Karpas-422 (cell line): ENCODE data around the gene GLOD5. TPM values are rescaled to one million over a fixed set of nuclear protein-coding genes. Genes with fewer than 3 reads are reported as not detected.

Experiments used
- DNase-seq: peaks from one replicate; pipeline ENCODE4 v3.0.0-alpha.2; 2015
- H2AFZ ChIP-seq: fragments of 200-600 bp; sonication (generic); 2 replicates; pipeline ENCODE4 v1.6.1; 2014; ENCODE audit warnings: antibody characterized with exemption, low read length, mixed read lengths
- H3K27ac ChIP-seq: fragments of 200-600 bp; sonication (generic); 2 replicates; pipeline ENCODE4 v1.5.1; 2014; ENCODE audit warnings: mild to moderate bottlenecking, low read length, moderate library complexity
- H3K27me3 ChIP-seq: fragments of 200-600 bp; sonication (generic); 2 replicates; pipeline ENCODE4 v1.6.1; 2014; ENCODE audit warnings: low read length, mixed read lengths
- H3K36me3 ChIP-seq: fragments of 200-600 bp; sonication (generic); 2 replicates; pipeline ENCODE4 v1.6.1; 2014; ENCODE audit warnings: low read length, mixed read lengths; ENCODE audit not compliant: insufficient read depth
- H3K4me1 ChIP-seq: fragments of 200-600 bp; sonication (generic); 2 replicates; pipeline ENCODE4 v1.6.1; 2014; ENCODE audit warnings: mild to moderate bottlenecking, low read length, mixed read lengths
- H3K4me2 ChIP-seq: fragments of 200-600 bp; sonication (generic); 2 replicates; pipeline ENCODE4 v1.6.1; 2014; ENCODE audit warnings: low read length, low read depth, mild to moderate bottlenecking; ENCODE audit not compliant: poor library complexity, severe bottlenecking
- H3K4me3 ChIP-seq: fragments of 200-600 bp; sonication (generic); 2 replicates; pipeline ENCODE4 v1.5.1; 2014; ENCODE audit warnings: mild to moderate bottlenecking, antibody characterized with exemption, low read length, mixed read lengths
- H3K79me2 ChIP-seq: fragments of 200-600 bp; sonication (generic); 2 replicates; pipeline ENCODE4 v1.6.1; 2014; ENCODE audit warnings: mild to moderate bottlenecking, low read length, mixed read lengths
- H3K9ac ChIP-seq: fragments of 200-600 bp; sonication (generic); 2 replicates; pipeline ENCODE4 v1.6.0; 2014; ENCODE audit warnings: low read length
- H3K9me2 ChIP-seq: fragments of 200-600 bp; sonication (generic), shearing (Covaris generic); replicated peaks from 2 replicates; pipeline ENCODE4 v1.6.0; 2014; ENCODE audit warnings: mild to moderate bottlenecking, low read length, moderate library complexity; ENCODE audit not compliant: insufficient read depth
- H3K9me3 ChIP-seq: fragments of 300-700, 200-600 bp; sonication (generic); 2 replicates; pipeline ENCODE4 v1.6.1; 2014; ENCODE audit warnings: low read length, mixed read lengths
- H4K20me1 ChIP-seq: fragments of 200-600 bp; sonication (generic); 2 replicates; pipeline ENCODE4 v1.6.1; 2014; ENCODE audit warnings: mild to moderate bottlenecking, antibody characterized with exemption, low read length, low read depth; ENCODE audit not compliant: insufficient read depth
- total RNA-seq: library from RNA; depleted of rRNA; stranded (reverse); fragments of >200 nt; shearing (Covaris generic); gene quantifications from 2 replicates; pipeline ENCODE4 v1.2.3, GENCODE V29; 2014; ENCODE audit warnings: low replicate concordance

Gene GLOD5
- total RNA-seq, 1 experiment from 2014 or later, result not detected

DNA sequence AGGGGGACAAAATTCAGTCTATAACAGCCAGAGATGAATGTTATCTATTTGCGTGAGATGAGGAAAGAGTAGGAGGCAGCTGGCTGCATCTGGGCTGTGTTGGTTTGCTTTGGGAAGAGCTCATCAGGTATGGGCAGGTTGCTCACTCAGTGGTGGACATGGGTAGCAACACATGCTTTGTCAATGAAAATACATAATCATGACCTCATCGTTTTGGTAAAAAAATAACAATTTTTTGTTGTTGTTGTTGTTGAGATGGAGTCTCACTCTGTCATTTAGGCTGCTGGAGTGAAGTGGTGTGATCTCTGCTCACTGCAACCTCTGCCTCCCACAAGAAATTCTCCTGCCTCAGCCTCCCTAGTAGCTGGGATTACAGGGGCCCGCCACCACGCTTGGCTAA is 16.3 kb upstream of the GLOD5 start:
- H3K9me2 ChIP-seq, result no peaks in the 10 kb centered on the region

DNA sequence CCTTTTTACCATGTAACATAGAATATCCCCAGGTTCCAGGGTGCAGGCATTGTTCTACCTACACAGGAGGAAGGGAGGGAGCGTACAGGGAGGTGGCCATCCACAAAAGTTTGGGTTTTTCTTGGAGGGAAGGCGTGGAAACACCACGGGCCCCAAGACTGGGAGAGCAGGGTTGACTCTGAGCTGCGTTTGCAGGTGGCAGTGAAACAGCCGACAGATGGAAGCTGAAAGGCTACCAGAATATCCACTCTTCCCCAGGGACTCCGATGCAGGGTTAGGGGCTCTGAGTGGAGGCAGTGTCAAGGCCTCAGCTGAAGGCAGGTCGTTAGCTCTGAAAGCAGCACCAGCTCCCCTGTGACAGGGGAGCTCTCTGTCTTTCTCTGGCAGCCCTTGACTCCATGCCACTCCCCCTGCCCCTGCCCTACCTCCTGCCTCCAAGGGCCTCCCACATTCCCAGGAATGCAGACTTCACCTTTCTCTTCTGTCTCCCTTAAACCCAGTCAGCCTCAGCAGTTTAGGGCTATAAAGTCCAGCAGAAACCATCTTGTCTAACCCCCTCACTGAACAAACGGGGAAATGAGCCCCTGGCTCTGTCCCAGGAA is 14.0 kb upstream of the GLOD5 start:
- H3K9me3 ChIP-seq, result no peaks in the 10 kb centered on the region
- no peaks in the 10 kb centered on the region for H3K4me1 ChIP-seq
- no peaks in the 10 kb centered on the region for H3K36me3 ChIP-seq
- no peak overlapping the region for H3K4me2 ChIP-seq
- H3K9ac ChIP-seq, result no peak overlapping the region
- no peak overlapping the region for H3K4me3 ChIP-seq
- H4K20me1 ChIP-seq, result no peaks in the 10 kb centered on the region
- no peaks in the 10 kb centered on the region for H3K9me2 ChIP-seq
- no peak overlapping the region for H3K27ac ChIP-seq
- no peak overlapping the region for H2AFZ ChIP-seq
- H3K79me2 ChIP-seq, result no peaks in the 10 kb centered on the region
- DNase-seq, result no peak
- H3K27me3 ChIP-seq, result no peaks in the 10 kb centered on the region

More for the DNA sequence above, 16.3 kb upstream of the GLOD5 start:
- H3K79me2 ChIP-seq, result no peaks in the 10 kb centered on the region
- DNase-seq, result no peak
- no peak overlapping the region for H3K9ac ChIP-seq
- H3K27ac ChIP-seq, result no peak overlapping the region
- H3K9me3 ChIP-seq, result no peaks in the 10 kb centered on the region
- no peaks in the 10 kb centered on the region for H3K36me3 ChIP-seq
- H2AFZ ChIP-seq, result no peak overlapping the region
- no peak overlapping the region for H3K4me3 ChIP-seq
- no peaks in the 10 kb centered on the region for H3K27me3 ChIP-seq
- no peak overlapping the region for H3K4me2 ChIP-seq
- no peaks in the 10 kb centered on the region for H3K4me1 ChIP-seq
- H4K20me1 ChIP-seq, result no peaks in the 10 kb centered on the region

GRCh38 chrX:48749182-48749581 is 12.4 kb upstream of the GLOD5 start:
- Histone ChIP-seq H3K4me1 (no peaks in the 10 kb centered on the region), H2AFZ (no peak overlapping the region), H3K36me3 (no peaks in the 10 kb centered on the region), H3K79me2 (no peaks in the 10 kb centered on the region), H3K27me3 (no peaks in the 10 kb centered on the region), H3K4me2 (no peak overlapping the region), H3K9me2 (no peaks in the 10 kb centered on the region), H3K9me3 (no peaks in the 10 kb centered on the region), H4K20me1 (no peaks in the 10 kb centered on the region), H3K27ac (no peak overlapping the region), H3K9ac (no peak overlapping the region), H3K4me3 (no peak overlapping the region)
- DNase-seq, result no peak

- DNase-seq, result no peak
- no peak overlapping the region for H3K27ac ChIP-seq
Measured at GRCh38 chrX:48751343-48751742, 10.2 kb upstream of the GLOD5 start.

DNA sequence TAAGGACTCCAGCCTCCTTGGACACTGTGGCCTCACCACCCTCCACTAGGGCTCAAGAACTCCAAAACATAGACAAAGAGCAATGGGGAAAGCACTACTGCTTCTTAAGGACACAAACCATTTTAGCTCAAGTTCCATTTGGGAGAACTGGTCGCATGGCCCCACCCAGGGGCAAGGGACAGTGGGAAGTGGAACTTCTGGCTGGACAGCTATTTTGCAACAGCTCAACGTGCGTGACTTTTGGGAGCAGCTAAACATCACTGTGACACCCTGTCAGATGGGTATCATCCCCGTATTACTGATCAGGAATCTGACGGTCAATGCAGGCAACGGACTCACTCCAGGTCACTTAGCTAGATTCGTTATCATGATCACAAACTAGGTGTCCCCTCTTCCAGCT is 9.0 kb upstream of the GLOD5 start:
- no peak overlapping the region for H3K9ac ChIP-seq

More at GRCh38 chrX:48751343-48751742, 10.2 kb upstream of the GLOD5 start:
- Histone ChIP-seq H3K4me1 (no peaks in the 10 kb centered on the region), H3K79me2 (no peaks in the 10 kb centered on the region), H3K36me3 (no peaks in the 10 kb centered on the region), H2AFZ (no peak overlapping the region), H3K9ac (no peak overlapping the region), H4K20me1 (no peaks in the 10 kb centered on the region), H3K9me3 (no peaks in the 10 kb centered on the region), H3K27me3 (no peaks in the 10 kb centered on the region), H3K4me2 (no peak overlapping the region), H3K4me3 (no peak overlapping the region), H3K9me2 (no peaks in the 10 kb centered on the region)

DNA sequence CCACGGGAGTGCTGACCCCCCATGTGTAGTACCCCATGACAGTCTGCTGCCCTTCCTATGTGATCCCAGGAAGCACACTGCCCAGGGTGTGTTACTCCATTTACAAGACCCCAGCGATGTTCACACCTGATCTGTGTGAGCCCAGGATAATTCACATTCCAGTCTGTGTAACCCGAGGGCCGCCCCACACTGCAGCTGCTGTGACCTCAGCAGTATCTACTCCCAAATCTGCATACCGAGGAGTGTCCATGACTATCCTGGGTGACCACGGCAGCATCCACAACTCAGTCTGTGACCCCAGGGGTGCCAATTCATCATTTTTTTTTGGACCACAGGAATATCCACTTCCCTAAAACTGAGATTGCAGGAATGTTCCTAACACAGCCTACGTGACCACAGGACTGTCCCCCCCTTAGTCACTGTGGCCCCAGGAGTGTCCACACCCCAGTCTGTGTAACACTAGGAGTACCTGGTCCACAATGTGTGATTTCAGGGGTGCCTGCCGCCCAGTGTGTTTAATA is 7.8 kb upstream of the GLOD5 start:
- H4K20me1 ChIP-seq, result no peaks in the 10 kb centered on the region
- H2AFZ ChIP-seq, result no peak overlapping the region
- H3K9ac ChIP-seq, result no peak overlapping the region
- DNase-seq, result no peak
- no peaks in the 10 kb centered on the region for H3K27me3 ChIP-seq
- no peaks in the 10 kb centered on the region for H3K9me3 ChIP-seq
- H3K27ac ChIP-seq, result no peak overlapping the region
- H3K4me3 ChIP-seq, result no peak overlapping the region
- no peaks in the 10 kb centered on the region for H3K4me1 ChIP-seq
- no peaks in the 10 kb centered on the region for H3K9me2 ChIP-seq
- no peaks in the 10 kb centered on the region for H3K36me3 ChIP-seq
- H3K79me2 ChIP-seq, result no peaks in the 10 kb centered on the region
- no peak overlapping the region for H3K4me2 ChIP-seq

More for the DNA sequence above, 9.0 kb upstream of the GLOD5 start:
- Histone ChIP-seq H3K36me3 (no peaks in the 10 kb centered on the region), H3K4me2 (no peak overlapping the region), H3K27me3 (no peaks in the 10 kb centered on the region), H4K20me1 (no peaks in the 10 kb centered on the region), H2AFZ (no peak overlapping the region), H3K4me1 (no peaks in the 10 kb centered on the region), H3K27ac (no peak overlapping the region), H3K9me2 (no peaks in the 10 kb centered on the region), H3K79me2 (no peaks in the 10 kb centered on the region), H3K4me3 (no peak overlapping the region), H3K9me3 (no peaks in the 10 kb centered on the region)
- no peak for DNase-seq

DNA sequence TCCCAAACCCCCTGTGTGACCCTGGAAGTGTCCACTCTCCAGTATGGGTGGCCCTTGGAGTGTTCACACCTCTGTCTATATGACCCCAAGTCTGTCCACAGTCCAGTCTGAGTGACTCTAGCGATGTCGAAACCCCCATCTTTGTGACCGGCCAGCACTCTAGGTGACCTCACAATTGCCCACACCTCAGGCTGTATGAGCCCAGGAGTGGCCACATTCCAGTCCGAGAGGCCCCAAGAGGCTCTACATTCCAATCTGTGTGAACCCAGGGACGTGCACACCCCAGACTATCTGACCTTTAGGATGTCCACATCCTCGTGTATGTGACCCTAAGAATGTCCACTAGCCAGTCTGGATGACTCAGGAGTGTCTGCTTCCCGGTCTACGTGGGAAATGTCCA is 7.3 kb upstream of the GLOD5 start:
- Histone ChIP-seq H2AFZ (no peak overlapping the region), H3K36me3 (no peaks in the 10 kb centered on the region), H3K79me2 (no peaks in the 10 kb centered on the region), H3K9me2 (no peaks in the 10 kb centered on the region), H3K9me3 (no peaks in the 10 kb centered on the region), H3K4me3 (no peak overlapping the region), H3K27ac (no peak overlapping the region), H4K20me1 (no peaks in the 10 kb centered on the region), H3K4me1 (no peaks in the 10 kb centered on the region), H3K4me2 (no peak overlapping the region), H3K9ac (no peak overlapping the region), H3K27me3 (no peaks in the 10 kb centered on the region)
- no peak for DNase-seq

DNA sequence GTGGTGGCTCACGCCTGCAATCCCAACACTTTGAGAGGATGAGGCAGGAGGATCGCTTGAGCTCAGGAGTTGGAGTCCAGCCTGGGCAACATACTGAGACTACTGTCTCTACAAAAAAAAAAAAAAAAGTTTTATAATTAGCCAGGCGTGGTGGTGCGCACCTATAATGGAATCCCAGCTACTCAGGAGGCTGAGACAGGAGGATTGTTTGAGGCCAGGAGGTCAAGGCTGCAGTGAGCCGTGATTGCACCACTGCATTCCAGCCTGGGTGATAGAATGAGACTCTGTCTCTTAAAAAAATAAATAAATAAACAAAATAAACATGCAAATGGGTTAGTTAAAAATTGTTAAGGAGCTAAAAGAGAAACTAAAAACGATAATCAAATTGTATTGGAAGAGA is 7.7 kb downstream of the GLOD5 start:
- Histone ChIP-seq H3K4me2 (no peak overlapping the region), H3K4me1 (no peaks in the 10 kb centered on the region), H3K9ac (no peak overlapping the region), H3K79me2 (no peaks in the 10 kb centered on the region), H3K4me3 (no peak overlapping the region), H3K27ac (no peak overlapping the region), H4K20me1 (no peaks in the 10 kb centered on the region), H3K9me2 (no peaks in the 10 kb centered on the region), H2AFZ (no peak overlapping the region), H3K9me3 (no peaks in the 10 kb centered on the region), H3K36me3 (no peaks in the 10 kb centered on the region), H3K27me3 (no peaks in the 10 kb centered on the region)
- no peak for DNase-seq
